NCI-H446 treated with DMSO at 0.1 percent for 48 hours (cell line): ENCODE results near the gene SLC35F3.

Source experiments
- DNase-seq: peaks from one replicate; lab custom pipeline; 2025; lab: John Stamatoyannopoulos, UW

The SLC35F3 gene

GRCh38 chr1:233912447-233912846 lies 8.0 kb downstream of the SLC35F3 start:
- no peak for DNase-seq

DNA sequence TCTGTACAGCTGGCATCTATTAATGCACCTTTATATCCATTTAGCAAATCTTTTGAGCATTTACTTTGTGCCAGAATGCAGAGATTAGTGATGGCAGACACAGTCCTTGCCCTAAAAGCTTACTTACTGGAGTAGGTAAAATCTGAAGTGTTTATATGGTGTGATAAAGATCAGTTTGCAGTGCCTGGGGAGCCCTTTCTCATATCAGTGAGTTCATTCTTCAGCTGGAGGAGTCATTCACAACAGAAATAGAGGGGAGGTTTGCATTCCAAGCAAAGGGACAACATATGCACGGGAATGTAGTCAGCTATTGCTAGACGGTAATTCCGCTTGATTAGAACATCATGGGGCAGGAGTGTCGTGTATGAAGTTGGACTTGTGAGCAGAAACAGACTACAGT lies 8.4 kb downstream of the SLC35F3 start:
- no peak for DNase-seq

- no peak for DNase-seq
These were observed 12.2 kb downstream of the SLC35F3 start for GRCh38 chr1:233916706-233917105.

DNA sequence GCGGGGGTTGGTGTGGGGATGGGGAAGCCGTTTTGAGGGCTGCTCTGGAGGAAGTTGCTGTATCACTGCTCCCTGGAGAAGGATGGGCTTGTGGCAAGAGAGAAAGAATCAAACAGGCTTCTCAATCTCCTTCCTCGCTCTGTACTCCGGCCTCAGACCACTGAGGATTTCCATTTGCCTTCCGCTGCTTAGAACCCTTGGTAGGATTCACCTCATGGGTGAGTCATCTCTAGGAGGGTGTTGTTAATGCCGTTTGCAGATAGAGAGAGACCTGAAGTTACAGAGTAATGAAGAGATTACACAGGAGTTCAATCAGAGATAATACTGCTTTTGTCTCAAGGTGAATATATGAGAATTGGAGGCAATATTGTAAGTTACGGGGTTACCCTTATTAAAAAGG lies 15.3 kb downstream of the SLC35F3 start:
- DNase-seq: no peak

DNA sequence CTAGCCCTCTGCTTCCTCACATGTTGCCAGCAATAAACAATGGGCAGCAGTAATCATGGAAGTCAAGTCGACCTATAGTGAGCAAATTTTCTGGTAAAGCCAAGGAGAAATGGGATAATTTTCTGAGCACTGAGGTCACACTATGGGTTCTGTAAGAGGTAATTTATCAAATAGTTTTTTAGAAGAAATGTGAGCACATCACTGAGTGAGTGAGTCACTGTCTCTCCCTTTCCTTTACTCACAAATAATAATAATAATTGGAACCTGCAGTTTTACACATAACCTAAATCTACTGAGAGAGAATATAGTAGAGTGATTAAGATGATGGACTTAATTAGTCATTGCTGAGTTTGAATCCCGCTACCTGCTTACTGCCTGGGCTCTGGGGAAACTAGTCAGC lies 23.6 kb downstream of the SLC35F3 start:
- no peak for DNase-seq

DNA sequence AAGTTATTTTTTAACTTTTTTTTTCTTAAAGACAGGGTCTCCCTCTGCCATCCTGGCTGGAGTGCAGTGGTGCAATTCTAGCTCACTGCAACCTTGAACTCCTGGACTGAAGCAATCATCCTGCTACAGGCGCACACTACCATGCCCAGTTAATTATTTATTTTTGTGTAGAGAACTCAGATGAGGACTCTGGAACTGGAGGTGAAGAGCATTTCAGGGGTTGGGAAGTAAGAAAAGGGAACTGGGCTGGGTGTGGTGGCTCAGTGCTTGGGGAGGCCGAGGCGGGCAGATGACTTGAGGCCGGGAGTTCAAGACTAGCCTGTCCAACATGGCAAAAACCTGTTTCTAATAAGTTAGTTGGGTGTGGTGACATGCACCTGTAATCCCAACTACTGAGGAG lies 28.9 kb downstream of the SLC35F3 start:
- DNase-seq: no peak

DNA sequence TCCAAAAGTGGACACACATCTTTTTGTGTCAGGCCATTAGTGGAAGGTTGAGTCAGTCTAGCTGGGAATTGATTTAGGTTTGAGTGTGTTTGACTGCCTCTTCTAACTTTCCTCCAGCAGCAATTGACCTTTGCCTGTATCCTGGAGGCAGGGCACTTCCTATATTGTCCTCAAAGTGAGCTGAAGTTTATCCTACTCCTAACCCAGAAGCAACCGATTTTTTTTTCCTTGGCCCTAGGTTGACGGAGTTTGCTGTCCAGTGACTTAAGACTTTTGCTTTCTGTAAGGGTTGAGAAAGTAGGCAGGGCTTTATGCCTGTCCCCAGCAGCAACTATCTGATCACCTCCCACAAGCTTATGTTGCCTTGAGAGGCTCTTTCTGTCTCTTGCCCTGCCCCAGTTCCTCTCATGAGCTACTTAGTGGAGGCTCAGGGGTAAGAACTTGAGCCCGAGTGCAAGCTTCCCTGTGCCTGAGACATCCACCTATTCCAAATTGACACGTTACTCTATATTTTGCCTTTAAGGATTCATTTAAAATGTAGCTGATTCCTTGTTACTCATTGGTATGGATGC lies 30.9 kb downstream of the SLC35F3 start:
- DNase-seq: no peak

GRCh38 chr1:233936422-233936821 lies 31.9 kb downstream of the SLC35F3 start:
- no peak for DNase-seq

- DNase-seq: no peak
These were observed 32.4 kb downstream of the SLC35F3 start for GRCh38 chr1:233936842-233937241.

DNA sequence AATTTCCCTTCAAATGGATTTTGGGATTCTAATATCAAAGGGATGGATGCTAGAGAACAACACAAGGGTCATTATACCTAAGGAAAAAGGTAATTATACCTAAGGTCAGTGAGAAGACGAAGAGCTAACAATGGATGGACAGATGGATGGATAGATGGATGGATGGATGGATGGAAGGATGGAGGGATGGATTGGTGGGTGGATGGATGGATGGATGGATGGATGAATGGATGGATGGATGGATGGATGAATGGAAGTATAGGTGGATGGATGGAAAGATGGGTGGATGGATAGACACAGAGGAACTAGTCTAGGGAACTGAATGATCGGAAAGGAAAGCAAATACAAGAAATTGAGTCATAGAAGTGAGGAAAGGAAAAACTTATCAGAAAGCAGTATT lies 34.0 kb downstream of the SLC35F3 start:
- no peak for DNase-seq

GRCh38 chr1:233939451-233939850 lies 35.0 kb downstream of the SLC35F3 start:
- no peak for DNase-seq

- DNase-seq: no peak
These were observed 36.4 kb downstream of the SLC35F3 start for GRCh38 chr1:233940908-233941307.

DNA sequence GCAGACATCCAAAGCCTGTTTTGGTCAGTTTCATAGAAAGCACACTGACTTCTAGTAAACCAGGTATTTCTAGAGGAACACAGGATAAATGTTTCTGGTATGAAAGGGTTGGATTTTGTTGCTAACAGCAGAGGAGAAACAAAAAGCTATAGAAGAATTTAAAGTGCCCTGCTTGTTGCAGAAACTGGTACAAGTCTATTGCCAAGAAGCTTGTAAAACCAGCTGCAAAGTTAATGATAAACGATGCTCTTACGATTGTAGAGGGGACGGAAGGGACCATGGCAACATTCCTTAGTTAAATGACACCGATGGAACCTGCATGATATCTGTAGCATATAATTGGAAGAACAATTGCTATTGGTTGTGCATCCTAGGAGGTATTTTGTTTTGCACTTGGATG lies 40.1 kb downstream of the SLC35F3 start:
- no peak for DNase-seq

GRCh38 chr1:233945573-233945972 lies 41.1 kb downstream of the SLC35F3 start:
- no peak for DNase-seq

GRCh38 chr1:233945979-233946378 lies 41.5 kb downstream of the SLC35F3 start:
- no peak for DNase-seq

GRCh38 chr1:233946724-233947123 lies 42.2 kb downstream of the SLC35F3 start:
- DNase-seq: no peak

DNA sequence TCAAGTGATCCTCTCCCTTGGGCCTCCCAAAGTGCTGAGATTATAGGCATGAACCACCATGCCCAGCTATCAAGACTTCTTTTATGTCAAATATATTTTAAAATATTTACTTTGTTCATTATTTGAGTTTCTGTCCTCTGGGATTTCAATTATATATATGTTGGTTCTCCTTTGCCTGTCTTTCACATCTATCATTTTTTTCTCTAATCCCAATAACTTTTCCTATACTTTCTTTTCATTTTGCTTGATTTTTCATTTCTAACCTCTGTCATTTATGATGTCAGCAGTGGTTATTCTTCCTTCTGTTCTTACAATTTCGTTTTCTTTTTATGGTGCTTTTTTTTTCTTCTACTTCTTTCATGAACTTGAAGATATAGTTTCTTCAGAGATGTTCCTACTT lies 47.3 kb downstream of the SLC35F3 start:
- no peak for DNase-seq

DNA sequence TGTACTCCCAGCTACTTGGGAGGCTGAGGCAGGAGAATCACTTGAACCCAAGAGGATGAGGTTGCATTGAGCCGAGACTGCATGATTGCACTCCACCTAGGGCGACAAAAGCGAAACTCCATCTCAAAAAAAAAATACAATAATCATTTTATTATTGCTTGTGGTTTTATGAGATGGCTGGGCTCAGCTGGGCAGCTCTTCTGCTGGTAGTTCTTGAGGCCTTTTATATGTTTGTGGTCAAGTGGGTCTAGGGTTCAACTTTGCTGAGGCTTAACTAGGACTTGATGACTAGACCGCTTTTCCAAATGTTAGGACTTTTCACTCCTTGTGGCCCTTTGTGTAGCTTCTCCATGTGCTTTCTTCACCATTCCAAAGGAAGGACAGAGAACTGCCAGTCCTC lies 53.2 kb downstream of the SLC35F3 start:
- no peak for DNase-seq

GRCh38 chr1:233959102-233959501 lies 54.6 kb downstream of the SLC35F3 start:
- no peak for DNase-seq

DNA sequence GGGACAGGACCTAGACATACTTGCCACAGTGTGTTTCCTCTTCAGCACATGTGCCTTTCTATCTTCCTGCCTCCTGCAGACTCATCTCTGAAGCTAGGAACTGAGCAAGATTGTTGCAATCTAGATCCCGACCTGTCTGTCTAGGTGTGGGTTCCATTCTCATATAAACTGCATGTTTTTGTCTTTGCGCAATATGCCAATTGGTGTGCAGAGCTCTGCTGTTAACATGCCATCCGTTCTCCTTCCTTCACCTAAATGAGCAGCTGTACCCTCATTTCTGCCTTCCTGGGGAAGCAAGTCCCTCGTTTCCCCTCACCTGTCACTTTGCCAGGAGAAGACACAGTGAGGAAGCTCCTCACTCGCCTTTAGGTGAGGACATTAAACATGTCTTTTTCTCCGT lies 55.5 kb downstream of the SLC35F3 start:
- DNase-seq: no peak

DNA sequence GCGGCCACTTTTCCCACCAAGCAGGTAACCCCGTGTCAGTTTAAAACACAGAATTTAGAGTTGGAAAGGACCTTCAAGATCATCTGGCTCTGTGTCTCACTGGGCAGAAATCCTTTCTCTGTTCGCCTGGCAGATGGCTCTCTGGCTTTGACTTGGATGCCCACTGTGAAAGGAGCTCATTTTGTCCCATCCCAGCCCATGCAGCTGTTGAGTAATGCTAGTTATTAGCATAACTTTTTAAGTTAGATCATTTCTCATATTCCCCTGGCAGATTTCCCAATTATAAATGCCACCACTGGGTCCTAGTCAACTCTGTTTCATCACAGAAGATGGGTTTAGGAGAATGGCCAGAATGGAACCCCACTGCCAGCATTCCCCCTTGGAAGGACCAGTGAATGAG lies 55.9 kb downstream of the SLC35F3 start:
- peak; percentile 50 for DNase-seq

- no peak for DNase-seq
These were observed 58.4 kb downstream of the SLC35F3 start for GRCh38 chr1:233962878-233963277.

GRCh38 chr1:233965856-233966255 lies 61.4 kb downstream of the SLC35F3 start:
- DNase-seq: no peak

DNA sequence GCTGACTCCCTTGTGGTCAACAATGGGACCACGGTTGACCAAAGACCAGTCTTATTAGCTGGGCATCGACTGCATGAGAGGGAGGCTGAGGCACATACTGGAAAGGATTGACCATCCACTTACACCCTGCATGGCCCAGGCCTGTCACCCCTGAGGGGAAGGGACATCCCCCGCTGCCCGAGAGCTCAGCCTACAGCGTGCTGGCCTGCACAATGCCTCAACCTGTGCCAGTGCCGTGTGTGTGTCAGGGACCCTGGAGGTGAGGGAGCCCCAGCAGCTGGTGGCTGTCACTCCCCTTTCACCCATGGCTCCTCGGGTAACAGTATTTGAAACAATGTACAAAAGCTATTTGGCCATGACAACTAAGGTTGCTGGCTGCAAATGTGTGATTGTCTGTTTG lies 67.3 kb downstream of the SLC35F3 start:
- DNase-seq: no peak

- DNase-seq: no peak
These were observed 68.1 kb downstream of the SLC35F3 start for GRCh38 chr1:233972563-233972950.
